ENCODE results near the gene PTPN13. TPM values are rescaled to one million over a fixed set of nuclear protein-coding genes. Genes with fewer than 3 reads are reported as not detected.

PTPN13 gene
- polyA plus RNA-seq (2012; ENCODE audit: insufficient read depth, insufficient read length) = not detected

DNA sequence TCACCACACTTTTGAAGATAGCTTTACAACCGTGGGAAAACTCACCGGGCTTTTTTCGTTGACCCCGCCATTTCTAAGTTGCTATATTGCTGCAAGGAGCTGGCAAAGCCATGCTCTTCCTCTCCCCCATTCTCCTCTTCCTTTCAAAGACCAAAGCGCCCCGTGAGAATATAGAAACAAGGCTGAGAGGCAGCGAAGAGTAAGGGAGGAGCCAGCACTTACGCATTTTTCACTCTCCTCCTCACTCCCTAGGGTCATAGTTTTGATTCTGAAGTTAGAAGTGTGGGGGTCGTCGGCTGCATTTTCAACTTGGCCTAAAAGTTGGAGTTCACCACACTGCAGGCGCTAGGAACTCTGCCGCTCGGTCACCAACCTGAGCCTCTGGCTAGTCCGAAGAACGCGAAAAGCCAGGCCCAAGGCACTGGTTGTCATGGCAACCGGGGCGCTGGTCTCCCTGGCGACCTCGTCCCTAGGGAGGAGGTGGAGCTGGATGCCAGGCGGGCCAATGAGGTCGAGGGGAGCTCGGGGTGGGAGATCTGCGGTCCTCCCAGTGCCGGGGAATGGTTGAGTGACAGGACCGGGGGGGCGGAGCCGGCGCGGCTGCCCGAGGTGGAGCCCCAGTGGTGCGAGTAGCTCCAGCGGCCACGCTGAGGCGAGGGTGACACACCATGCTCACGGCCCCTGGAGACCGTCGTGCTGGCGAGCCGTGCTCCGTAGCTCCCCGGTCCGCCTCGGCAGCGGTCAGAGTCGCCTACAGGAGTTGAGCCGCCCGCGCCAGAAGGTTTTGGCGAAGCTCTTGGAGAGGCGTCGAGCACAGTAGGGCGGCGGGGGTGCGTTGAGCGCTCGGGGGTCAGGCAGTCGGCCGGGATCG lies at the start of gene PTPN13:
Gene PTPN13, plus strand, starts transcription at position 628 of the 871 bp plus-strand sequence. CDS start 40,942 bp downstream, outside the sequence.
- H3K4me3 ChIP-seq (ENCODE audit: low read length) = no peak within 1 kb of the TSS
- DNase-seq (ENCODE audit: low read depth, low spot score) = no peak

- no peak for DNase-seq (ENCODE audit: low read depth, low spot score)
- no peak overlapping the region for H3K4me3 ChIP-seq (ENCODE audit: low read length)
These were observed 47.0 kb upstream of the PTPN13 start for GRCh38 chr4:86547140-86547539.

DNA sequence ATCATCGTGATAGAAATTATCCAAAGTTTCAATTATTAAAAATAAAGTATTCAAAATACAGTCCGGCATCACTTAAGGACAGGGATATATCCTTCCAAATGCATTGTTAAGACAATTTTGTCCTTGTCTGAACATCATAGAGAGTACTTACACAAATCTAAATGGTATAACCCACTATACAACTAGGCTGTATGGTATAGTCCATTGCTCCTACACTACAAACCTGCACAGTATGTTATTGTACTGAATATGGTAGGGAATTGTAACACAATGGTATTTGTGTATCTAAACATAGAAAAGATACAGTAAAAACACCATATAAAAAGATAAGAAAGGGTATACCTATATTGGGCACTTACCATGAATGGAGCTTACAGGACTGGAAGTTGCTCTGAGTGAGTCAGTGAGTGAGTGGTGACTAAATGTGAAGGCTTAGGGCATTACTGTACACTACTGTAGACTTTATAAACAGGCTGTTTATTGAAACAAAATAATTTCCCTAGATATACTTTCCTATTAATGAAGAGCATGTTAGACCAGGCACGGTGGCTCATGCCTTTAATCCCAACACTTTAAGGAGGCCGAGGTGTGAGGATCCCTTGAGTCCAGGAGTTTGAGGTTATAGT lies 44.8 kb upstream of the PTPN13 start:
- DNase-seq (ENCODE audit: low read depth, low spot score) = no peak
- no peak overlapping the region for H3K4me3 ChIP-seq (ENCODE audit: low read length)

DNA sequence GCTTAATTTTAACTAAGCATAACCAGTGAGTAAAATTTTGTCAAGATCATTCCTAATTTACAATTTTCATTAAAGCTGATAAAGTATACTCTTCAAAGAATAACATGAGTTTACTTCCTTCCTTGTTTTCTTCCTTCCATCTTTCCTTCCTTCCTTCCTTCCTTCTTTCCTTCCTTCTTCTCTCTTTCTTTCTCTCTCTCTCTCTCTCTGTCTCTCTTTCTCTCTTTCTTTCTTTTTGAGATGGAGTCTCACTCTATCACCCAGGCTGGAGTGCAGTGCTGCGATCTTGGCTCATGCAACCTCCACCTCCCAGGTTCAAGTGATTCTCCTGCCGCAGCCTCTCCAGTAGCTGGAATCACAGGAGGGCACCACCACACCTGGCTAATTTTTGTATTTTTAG lies 42.7 kb upstream of the PTPN13 start:
- no peak for DNase-seq (ENCODE audit: low read depth, low spot score)
- no peak overlapping the region for H3K4me3 ChIP-seq (ENCODE audit: low read length)

DNA sequence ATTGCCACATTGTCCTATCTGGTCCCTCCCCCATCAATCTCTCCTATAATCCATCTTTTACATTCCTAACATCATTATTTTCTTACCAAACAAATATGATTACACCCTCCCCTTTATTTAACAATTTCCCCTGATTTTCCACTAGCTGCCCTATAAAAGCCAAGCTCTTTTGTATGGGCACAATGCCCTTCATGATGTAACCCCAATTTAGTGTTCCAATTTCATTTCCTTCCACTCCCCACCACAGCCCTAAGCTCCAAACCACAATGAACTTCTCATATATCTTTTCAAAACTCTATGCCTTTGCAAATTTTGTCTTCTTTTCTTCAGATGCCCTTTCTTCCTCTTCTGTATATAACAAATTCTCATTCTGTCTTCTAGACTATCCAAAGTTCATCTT lies 39.5 kb upstream of the PTPN13 start:
- no peak for DNase-seq (ENCODE audit: low read depth, low spot score)
- H3K4me3 ChIP-seq (ENCODE audit: low read length) = no peak overlapping the region

DNA sequence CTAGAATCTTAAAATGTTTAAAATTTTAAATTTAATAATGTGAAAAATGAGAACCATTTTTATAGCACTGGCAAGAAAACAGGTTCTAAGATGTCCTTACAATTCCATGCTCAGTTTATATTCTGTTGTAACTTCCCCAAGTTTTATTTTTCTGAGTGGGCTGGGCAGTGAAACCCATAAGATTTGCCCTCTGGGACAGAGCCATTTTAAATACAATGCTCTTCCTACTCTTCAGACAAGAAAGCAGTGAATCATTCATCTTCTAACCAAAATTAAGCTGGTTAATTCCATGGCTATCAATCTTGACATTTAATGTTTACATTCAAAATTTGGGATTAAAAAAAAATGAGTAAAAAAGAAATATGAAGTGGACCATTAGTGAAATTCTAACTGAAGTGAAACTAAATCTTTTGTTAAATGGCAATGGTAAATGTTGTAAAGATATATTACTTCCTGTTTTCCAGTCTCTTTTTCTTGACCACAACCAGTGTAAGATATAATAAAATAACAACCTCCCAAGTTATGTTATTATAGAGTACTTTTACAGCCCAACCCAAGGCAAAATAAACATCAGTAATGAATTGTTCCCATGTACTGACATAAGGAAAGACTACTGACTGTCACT lies 37.2 kb upstream of the PTPN13 start:
- DNase-seq (ENCODE audit: low read depth, low spot score) = no peak
- H3K4me3 ChIP-seq (ENCODE audit: low read length) = no peak overlapping the region

GRCh38 chr4:86557526-86557925 lies 36.6 kb upstream of the PTPN13 start:
- DNase-seq (ENCODE audit: low read depth, low spot score) = no peak

DNA sequence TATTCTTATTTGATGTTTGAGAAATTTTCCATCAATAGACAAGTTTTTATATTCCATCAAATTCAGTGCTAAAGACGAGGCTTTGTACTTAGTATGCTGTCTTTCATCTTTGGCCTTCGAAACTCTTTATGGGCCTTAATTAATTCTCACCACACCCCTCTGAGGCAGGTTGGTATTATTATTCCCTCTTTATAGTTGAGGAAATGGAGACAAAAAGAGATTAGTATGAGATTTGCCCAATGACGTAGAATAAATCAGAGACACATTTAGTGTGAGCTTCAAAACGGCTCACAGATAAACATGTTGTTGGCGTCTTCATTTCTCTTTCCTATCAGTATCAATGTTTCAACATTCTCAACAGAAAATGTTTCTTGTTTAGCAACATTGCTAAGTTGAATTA lies 35.9 kb upstream of the PTPN13 start:
- DNase-seq (ENCODE audit: low read depth, low spot score) = no peak
- H3K4me3 ChIP-seq (ENCODE audit: low read length) = no peak overlapping the region

More at GRCh38 chr4:86557526-86557925, 36.6 kb upstream of the PTPN13 start:
- no peak overlapping the region for H3K4me3 ChIP-seq (ENCODE audit: low read length)

- H3K4me3 ChIP-seq (ENCODE audit: low read length) = no peak overlapping the region
- no peak for DNase-seq (ENCODE audit: low read depth, low spot score)
These were observed 35.3 kb upstream of the PTPN13 start for GRCh38 chr4:86558797-86559196.

- no peak overlapping the region for H3K4me3 ChIP-seq (ENCODE audit: low read length)
- no peak for DNase-seq (ENCODE audit: low read depth, low spot score)
These were observed 33.7 kb upstream of the PTPN13 start for GRCh38 chr4:86560447-86560846.

DNA sequence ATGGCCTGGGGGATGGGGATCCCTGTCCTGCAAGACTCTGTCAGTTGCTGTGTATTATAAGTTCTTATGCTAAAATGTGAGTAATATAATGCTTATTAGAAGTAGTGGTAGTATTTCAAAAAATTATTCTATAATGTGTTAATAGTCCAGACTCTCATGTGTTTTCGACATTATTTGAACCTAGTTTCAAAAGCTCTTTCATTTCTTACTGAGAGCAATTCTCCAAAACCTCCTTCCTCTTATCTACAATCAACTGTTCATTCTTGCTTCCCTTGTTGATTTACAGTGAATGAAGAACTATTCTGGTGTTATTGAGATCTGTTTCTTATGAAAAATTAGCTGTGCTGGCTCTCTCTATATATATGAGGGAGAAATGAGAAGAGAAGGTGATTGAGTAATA lies 32.9 kb upstream of the PTPN13 start:
- DNase-seq (ENCODE audit: low read depth, low spot score) = no peak
- no peak overlapping the region for H3K4me3 ChIP-seq (ENCODE audit: low read length)

GRCh38 chr4:86563416-86563815 lies 30.7 kb upstream of the PTPN13 start:
- H3K4me3 ChIP-seq (ENCODE audit: low read length) = no peak overlapping the region
- no peak for DNase-seq (ENCODE audit: low read depth, low spot score)

DNA sequence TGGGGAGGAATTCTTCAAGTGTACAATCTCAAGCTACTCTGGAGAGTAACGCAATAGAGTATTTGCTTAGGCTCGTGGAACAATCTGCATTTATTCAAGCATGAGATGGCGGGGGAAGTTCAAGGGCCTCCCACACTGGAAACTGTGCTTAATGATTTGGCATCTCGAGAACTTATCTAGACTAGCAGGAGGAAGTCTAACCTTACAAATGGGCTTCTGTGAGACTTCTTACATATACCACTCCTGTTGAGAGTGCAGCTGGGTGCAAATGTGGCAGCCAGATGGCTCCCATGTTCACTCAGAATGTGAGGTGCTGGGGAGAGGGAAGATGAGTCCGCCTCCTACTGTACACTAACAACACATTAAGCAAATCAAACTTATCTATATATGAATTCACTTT lies 29.3 kb upstream of the PTPN13 start:
- no peak overlapping the region for H3K4me3 ChIP-seq (ENCODE audit: low read length)
- DNase-seq (ENCODE audit: low read depth, low spot score) = no peak

GRCh38 chr4:86565651-86566050 lies 28.5 kb upstream of the PTPN13 start:
- no peak for DNase-seq (ENCODE audit: low read depth, low spot score)
- no peak overlapping the region for H3K4me3 ChIP-seq (ENCODE audit: low read length)

DNA sequence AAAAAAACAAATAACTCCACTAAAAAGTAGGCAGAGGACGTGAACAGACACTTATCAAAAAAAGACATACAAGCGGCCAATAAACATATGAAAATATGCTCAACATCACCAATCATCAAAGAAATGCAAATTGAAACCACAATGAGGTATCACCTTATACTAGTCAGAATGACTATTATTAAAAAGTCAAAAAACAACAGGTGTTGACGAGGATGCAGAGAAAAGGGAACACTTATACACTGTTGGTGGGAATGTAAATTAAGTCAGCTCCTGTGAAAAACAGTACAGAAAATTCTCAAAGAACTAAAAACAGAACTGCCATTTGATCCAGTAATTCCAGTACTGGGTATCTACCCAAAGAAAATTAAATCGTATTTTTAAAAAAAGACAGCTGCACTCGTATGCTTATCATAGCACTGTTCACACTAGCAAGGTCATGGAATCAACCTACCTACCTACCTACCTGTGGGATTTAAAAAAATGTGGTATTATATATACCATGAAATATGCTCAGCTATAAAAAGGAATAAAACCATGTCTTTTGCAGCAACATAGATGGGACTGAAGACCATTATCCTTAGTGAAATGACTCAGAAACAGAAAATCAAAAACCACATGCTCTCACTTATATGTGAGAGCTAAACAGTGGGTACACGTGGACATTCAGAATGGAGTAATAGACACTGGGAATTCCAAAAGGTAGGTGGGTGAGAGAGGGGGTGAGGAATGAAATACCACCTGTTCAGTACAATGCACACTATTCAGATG lies 24.8 kb upstream of the PTPN13 start:
- H3K4me3 ChIP-seq (ENCODE audit: low read length) = no peak overlapping the region
- DNase-seq (ENCODE audit: low read depth, low spot score) = no peak

GRCh38 chr4:86579941-86580340 lies 14.2 kb upstream of the PTPN13 start:
- no peak for DNase-seq (ENCODE audit: low read depth, low spot score)
- H3K4me3 ChIP-seq (ENCODE audit: low read length) = no peak overlapping the region

DNA sequence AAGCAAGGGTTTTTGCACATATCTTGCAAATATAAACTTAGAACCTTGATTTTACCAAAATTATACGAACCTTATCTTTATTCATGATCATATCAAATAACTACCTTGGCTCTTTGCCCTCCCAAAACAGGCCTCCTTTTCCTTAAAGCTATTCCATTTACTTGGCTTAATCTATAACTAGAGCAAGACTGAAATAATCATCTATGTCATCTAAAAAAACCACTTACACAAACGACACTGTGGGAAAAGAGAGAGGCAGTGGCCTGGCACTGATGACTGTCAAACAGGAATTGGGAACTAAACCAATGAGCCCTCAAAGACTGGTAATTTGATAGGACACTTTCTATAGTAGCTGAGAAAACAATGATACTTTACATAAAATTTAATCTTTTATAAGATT lies 11.7 kb upstream of the PTPN13 start:
- no peak for DNase-seq (ENCODE audit: low read depth, low spot score)
- H3K4me3 ChIP-seq (ENCODE audit: low read length) = no peak overlapping the region

- no peak overlapping the region for H3K4me3 ChIP-seq (ENCODE audit: low read length)
- no peak for DNase-seq (ENCODE audit: low read depth, low spot score)
These were observed 7.9 kb upstream of the PTPN13 start for GRCh38 chr4:86586160-86586572.

- no peak overlapping the region for H3K4me3 ChIP-seq (ENCODE audit: low read length)
- no peak for DNase-seq (ENCODE audit: low read depth, low spot score)
These were observed 7.3 kb upstream of the PTPN13 start for GRCh38 chr4:86586626-86587380.

Data from Jurkat, Clone E6-1 (cell line).